IgD-negative memory B cell (primary cell): ENCODE measurements around the gene LRRC3C. TPM values are rescaled to one million over a fixed set of nuclear protein-coding genes. Genes with fewer than 3 reads are reported as not detected.
"Not testable (repeated sequence)": the region's sequence is repeated elsewhere in the genome, so short reads cannot be mapped to it uniquely, and the experiment has no call there.

Experiments
- H3K27ac Mint-ChIP-seq, 3 donors: one replicate each; pipeline ENCODE4 v1.8.0; 2020 to 2022; ENCODE audit warnings: mild to moderate bottlenecking in 3 of 3, mixed read lengths in 3 of 3, moderate library complexity in 1 of 3
- H3K27me3 Mint-ChIP-seq: one replicate; pipeline ENCODE4 v1.8.0; 2021; ENCODE audit warnings: mixed read lengths
- H3K36me3 Mint-ChIP-seq: one replicate; pipeline ENCODE4 v1.8.0; 2020; ENCODE audit warnings: mild to moderate bottlenecking, mixed read lengths
- H3K4me1 Mint-ChIP-seq, 3 donors: one replicate each; pipeline ENCODE4 v1.8.0; 2020 to 2022; ENCODE audit warnings: mixed read lengths in 3 of 3, mild to moderate bottlenecking in 1 of 3
- H3K4me3 Mint-ChIP-seq, 4 donors: one replicate each; pipeline ENCODE4 v1.8.0; 2020 to 2022; ENCODE audit warnings: mild to moderate bottlenecking in 4 of 4, mixed read lengths in 4 of 4, moderate library complexity in 3 of 4
- H3K9me3 Mint-ChIP-seq, 3 donors: one replicate each; pipeline ENCODE4 v1.8.0; 2020 to 2021; ENCODE audit warnings: mixed read lengths in 3 of 3, mild to moderate bottlenecking in 1 of 3
- polyA plus RNA-seq: library from polyadenylated mRNA; unstranded; fragments of 300-500 nt; fragmentation: Illumina TruSeq; gene quantifications from one replicate; pipeline ENCODE4 v1.2.3, GENCODE V29; 2021

Gene LRRC3C
- polyA plus RNA-seq, 1 donor from 2014 or later, result not detected

- H3K27me3 Mint-ChIP-seq, result no peaks in the 10 kb centered on the region
- H3K27ac Mint-ChIP-seq, result peak overlapping the region in 1 of 3 donors; percentile 83
- H3K36me3 Mint-ChIP-seq, result no peaks in the 10 kb centered on the region
- H3K9me3 Mint-ChIP-seq, result no peaks in the 10 kb centered on the region
- H3K4me1 Mint-ChIP-seq, result peaks cover 10 to 24% (median 19%) of the 10 kb centered on the region in 3 donors
- H3K4me3 Mint-ChIP-seq, result peak overlapping the region in 2 of 4 donors; percentile 47 to 89
Measured at GRCh38 chr17:39929646-39930407, 2.3 kb downstream of the LRRC3C start.

GRCh38 chr17:39933912-39934311 lies 6.4 kb downstream of the LRRC3C start:
- H3K9me3 Mint-ChIP-seq, result no peaks in the 10 kb centered on the region
- H3K4me1 Mint-ChIP-seq, result peaks cover 1 to 9% (median 6%) of the 10 kb centered on the region in 3 donors
- no peak overlapping the region for H3K27ac Mint-ChIP-seq
- H3K36me3 Mint-ChIP-seq, result no peaks in the 10 kb centered on the region
- H3K27me3 Mint-ChIP-seq, result no peaks in the 10 kb centered on the region
- H3K4me3 Mint-ChIP-seq, result peak overlapping the region in 1 of 4 donors; percentile 58

DNA sequence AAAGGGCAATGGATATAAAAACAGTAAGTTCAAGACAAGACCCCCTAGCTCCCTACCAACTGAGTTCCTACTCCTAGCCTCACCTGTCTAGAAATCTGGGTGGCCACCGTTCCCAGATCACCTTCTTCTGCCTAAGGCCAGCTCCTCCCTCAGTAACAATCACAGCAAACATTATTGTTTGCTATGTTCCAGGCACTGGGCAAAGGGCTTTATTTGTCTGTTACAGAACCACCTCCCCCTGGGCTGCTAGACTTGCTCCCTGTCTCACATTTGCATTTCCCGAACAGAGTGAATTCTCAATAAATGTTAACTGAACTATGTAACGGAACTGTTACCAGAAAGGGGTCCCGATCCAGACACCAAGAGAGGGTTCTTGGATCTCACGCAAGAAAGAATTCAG lies 6.8 kb downstream of the LRRC3C start:
- H3K27ac Mint-ChIP-seq, result no peak overlapping the region
- no peaks in the 10 kb centered on the region for H3K27me3 Mint-ChIP-seq
- H3K4me1 Mint-ChIP-seq, result peaks cover 3 to 11% (median 6%) of the 10 kb centered on the region in 3 donors
- no peaks in the 10 kb centered on the region for H3K36me3 Mint-ChIP-seq
- no peaks in the 10 kb centered on the region for H3K9me3 Mint-ChIP-seq
- peak overlapping the region in 1 of 4 donors; percentile 58 for H3K4me3 Mint-ChIP-seq

- peak overlapping the region in 1 of 4 donors; percentile 38 for H3K4me3 Mint-ChIP-seq
- H3K36me3 Mint-ChIP-seq, result no peaks in the 10 kb centered on the region
- H3K27ac Mint-ChIP-seq, result no peak overlapping the region
- no peaks in the 10 kb centered on the region for H3K9me3 Mint-ChIP-seq
- peaks cover 10 to 20% (median 11%) of the 10 kb centered on the region in 3 donors for H3K4me1 Mint-ChIP-seq
- no peaks in the 10 kb centered on the region for H3K27me3 Mint-ChIP-seq
Measured at GRCh38 chr17:39935909-39936308, 8.4 kb downstream of the LRRC3C start.

- Mint-ChIP-seq H3K4me1 (peaks cover 10 to 20% (median 11%) of the 10 kb centered on the region in 3 donors), H3K27me3 (no peaks in the 10 kb centered on the region), H3K9me3 (no peaks in the 10 kb centered on the region), H3K4me3 (peak overlapping the region in 1 of 4 donors; percentile 67), H3K27ac (no peak overlapping the region), H3K36me3 (peaks cover 2% of the 10 kb centered on the region)
Measured at GRCh38 chr17:39937447-39937846, 9.9 kb downstream of the LRRC3C start.

DNA sequence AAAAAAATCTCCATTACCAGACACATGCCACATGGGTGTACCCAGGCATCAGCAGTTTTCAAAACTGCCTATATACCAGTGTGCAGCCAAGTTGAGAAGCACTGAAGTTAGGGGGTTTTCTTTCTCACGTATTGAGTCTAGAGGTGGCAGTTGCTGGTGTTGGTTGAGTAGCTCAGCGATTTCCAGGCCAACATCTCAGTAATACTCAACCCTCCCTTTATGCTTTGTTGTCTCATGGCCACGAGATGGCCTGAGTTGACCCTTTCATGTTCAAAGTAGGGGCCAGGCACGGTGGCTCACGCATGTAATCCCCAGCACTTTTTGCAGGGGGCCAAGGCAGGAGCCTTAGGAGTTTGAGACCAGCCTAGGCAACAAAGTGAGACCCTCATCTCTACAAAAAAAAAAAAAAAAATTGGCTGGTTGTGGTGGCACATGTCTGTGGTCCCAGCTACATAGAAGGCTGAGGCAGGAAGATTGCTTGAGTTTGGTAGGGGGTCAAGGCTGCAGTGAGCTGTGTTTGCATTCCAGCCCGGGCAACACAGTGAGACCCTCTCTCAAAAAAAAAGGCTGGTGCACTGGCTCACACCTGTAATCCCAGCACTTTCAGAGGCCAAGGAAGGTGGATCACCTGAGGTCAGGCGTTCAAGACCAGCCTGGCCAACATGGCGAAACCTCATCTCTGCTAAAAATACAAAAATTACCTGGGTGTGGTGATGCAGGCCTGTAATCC lies 10.8 kb downstream of the LRRC3C start:
- peaks cover 10 to 18% (median 11%) of the 10 kb centered on the region in 3 donors for H3K4me1 Mint-ChIP-seq
- H3K36me3 Mint-ChIP-seq, result peaks cover 2% of the 10 kb centered on the region
- no peaks in the 10 kb centered on the region for H3K27me3 Mint-ChIP-seq
- H3K4me3 Mint-ChIP-seq, result no peak overlapping the region
- no peaks in the 10 kb centered on the region for H3K9me3 Mint-ChIP-seq
- H3K27ac Mint-ChIP-seq, result no peak overlapping the region

GRCh38 chr17:39939106-39939505 lies 11.6 kb downstream of the LRRC3C start:
- Mint-ChIP-seq H3K4me1 (peaks cover 10 to 18% (median 11%) of the 10 kb centered on the region in 3 donors), H3K27ac (peak overlapping the region in 2 of 3 donors; percentile 0 to 9), H3K9me3 (no peaks in the 10 kb centered on the region), H3K36me3 (peaks cover 2% of the 10 kb centered on the region), H3K27me3 (no peaks in the 10 kb centered on the region), H3K4me3 (no peak overlapping the region)

- Mint-ChIP-seq H3K36me3 (peaks cover 2% of the 10 kb centered on the region), H3K9me3 (no peaks in the 10 kb centered on the region), H3K4me1 (peaks cover 10 to 18% (median 11%) of the 10 kb centered on the region in 3 donors), H3K27ac (peak overlapping the region; percentile 0 to 64 (median 9)), H3K27me3 (no peaks in the 10 kb centered on the region), H3K4me3 (peak overlapping the region in 1 of 4 donors; percentile 18)
Measured at GRCh38 chr17:39939588-39940419, 12.3 kb downstream of the LRRC3C start.

DNA sequence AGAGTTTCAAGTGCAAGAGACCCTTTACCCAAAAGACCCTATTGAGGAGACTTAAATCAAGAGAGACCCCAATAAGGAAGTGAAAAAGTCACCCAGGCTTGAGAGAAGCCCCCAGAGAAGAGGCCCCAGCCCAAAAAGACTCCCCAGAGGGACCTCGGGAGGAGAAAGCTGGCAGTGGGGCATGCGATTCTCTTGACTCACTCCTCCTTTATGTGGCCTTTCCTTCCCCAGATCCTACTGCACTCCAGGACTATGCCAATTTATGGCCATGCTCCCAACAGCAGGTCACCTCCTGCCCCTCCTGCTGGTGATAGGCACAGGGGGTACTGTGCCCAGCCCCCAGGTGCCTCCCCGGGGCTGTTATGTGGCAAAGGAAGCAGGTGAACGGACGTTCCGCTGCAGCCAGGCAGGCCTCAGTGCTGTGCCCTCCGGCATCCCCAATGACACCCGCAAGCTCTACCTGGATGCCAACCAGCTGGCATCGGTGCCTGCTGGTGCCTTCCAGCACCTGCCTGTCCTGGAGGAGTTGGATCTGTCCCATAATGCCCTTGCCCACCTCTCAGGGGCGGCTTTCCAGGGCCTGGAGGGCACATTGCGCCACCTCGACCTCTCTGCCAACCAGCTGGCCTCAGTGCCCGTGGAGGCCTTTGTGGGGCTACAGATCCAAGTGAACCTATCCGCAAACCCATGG lies 16.3 kb downstream of the LRRC3C start:
- Mint-ChIP-seq H3K27ac (no peak overlapping the region), H3K4me1 (peaks cover 25 to 28% (median 26%) of the 10 kb centered on the region in 3 donors), H3K36me3 (peaks cover 2% of the 10 kb centered on the region), H3K27me3 (no peaks in the 10 kb centered on the region), H3K4me3 (no peak overlapping the region), H3K9me3 (no peaks in the 10 kb centered on the region)

DNA sequence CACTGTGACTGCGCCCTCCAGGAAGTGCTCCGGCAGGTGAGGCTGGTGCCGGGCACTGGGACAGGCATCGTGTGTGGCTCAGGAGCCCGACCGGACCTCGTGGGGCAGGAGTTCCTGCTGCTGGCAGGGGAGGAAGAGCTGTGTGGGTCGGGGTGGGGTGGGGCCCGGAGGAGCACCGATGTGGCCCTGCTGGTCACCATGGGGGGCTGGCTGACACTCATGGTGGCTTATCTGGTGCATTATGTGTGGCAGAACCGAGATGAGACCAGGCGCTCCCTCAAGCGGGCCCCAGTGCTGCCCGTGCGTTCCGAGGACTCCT lies 16.8 kb downstream of the LRRC3C start:
- Mint-ChIP-seq H3K9me3 (no peaks in the 10 kb centered on the region), H3K27me3 (no peaks in the 10 kb centered on the region), H3K4me3 (no peak overlapping the region), H3K4me1 (peaks cover 23 to 28% (median 26%) of the 10 kb centered on the region in 3 donors), H3K36me3 (peaks cover 2% of the 10 kb centered on the region), H3K27ac (no peak overlapping the region)

- Mint-ChIP-seq H3K9me3 (no peaks in the 10 kb centered on the region), H3K27me3 (no peaks in the 10 kb centered on the region), H3K36me3 (no peaks in the 10 kb centered on the region), H3K4me1 (peaks cover 20 to 27% (median 22%) of the 10 kb centered on the region in 3 donors), H3K4me3 (no peak overlapping the region), H3K27ac (no peak overlapping the region)
Measured at GRCh38 chr17:39946551-39947330, 19.2 kb downstream of the LRRC3C start.

- not testable (repeated sequence) for H3K27me3 Mint-ChIP-seq, H3K9me3 Mint-ChIP-seq, H3K36me3 Mint-ChIP-seq
- peak overlapping the region in 2 of 3 donors; percentile 80 to 86 for H3K27ac Mint-ChIP-seq
- peaks cover 22 to 30% (median 25%) of the 10 kb centered on the region in 3 donors for H3K4me1 Mint-ChIP-seq
- H3K4me3 Mint-ChIP-seq, result peak overlapping the region; percentile 25 to 66 (median 58)
Measured at GRCh38 chr17:39948489-39948828, 20.9 kb downstream of the LRRC3C start.

GRCh38 chr17:39949028-39949427 lies 21.5 kb downstream of the LRRC3C start:
- Mint-ChIP-seq H3K9me3 (no peaks in the 10 kb centered on the region), H3K27ac (peak overlapping the region in 2 of 3 donors; percentile 80 to 86), H3K27me3 (no peaks in the 10 kb centered on the region), H3K4me3 (peak overlapping the region in 3 of 4 donors; percentile 54 to 66 (median 63)), H3K4me1 (peaks cover 26 to 32% (median 28%) of the 10 kb centered on the region in 3 donors), H3K36me3 (no peaks in the 10 kb centered on the region)

GRCh38 chr17:39950871-39951348 lies 23.4 kb downstream of the LRRC3C start:
- peaks cover 2% of the 10 kb centered on the region for H3K36me3 Mint-ChIP-seq
- no peaks in the 10 kb centered on the region for H3K27me3 Mint-ChIP-seq
- H3K4me1 Mint-ChIP-seq, result peaks cover 29 to 36% (median 32%) of the 10 kb centered on the region in 3 donors
- H3K4me3 Mint-ChIP-seq, result peak overlapping the region in 1 of 4 donors; percentile 52
- no peak overlapping the region for H3K27ac Mint-ChIP-seq
- H3K9me3 Mint-ChIP-seq, result no peaks in the 10 kb centered on the region
